LNCaP clone FGC (cell line): ENCODE data around the gene EPHA3.

Experiments used
- DNase-seq: peaks from one replicate; pipeline ENCODE4 v3.0.0-alpha.2; 2011; ENCODE audit warnings: low read depth
- H3K4me3 ChIP-seq: 2 replicates; pipeline ENCODE4 v1.5.1; 2011; ENCODE audit warnings: mild to moderate bottlenecking, low read depth, low read length, control low read depth
- CTCF ChIP-seq: IDR thresholded peaks from 2 replicates; pipeline ENCODE4 v1.5.1; 2012; ENCODE audit warnings: mild to moderate bottlenecking; ENCODE audit not compliant: control insufficient read depth, insufficient read depth; ENCODE audit errors: extremely low read depth

EPHA3 gene

GRCh38 chr3:89358281-89358680, 250.9 kb downstream of the EPHA3 start:
- DNase-seq, result no peak
- TF ChIP-seq CTCF, result no peak
- no peak overlapping the region for H3K4me3 ChIP-seq

- no peak for DNase-seq
- H3K4me3 ChIP-seq, result no peak overlapping the region
- TF ChIP-seq CTCF, result no peak
Observed at GRCh38 chr3:89360156-89360555, 252.7 kb downstream of the EPHA3 start.

GRCh38 chr3:89362496-89362895, 255.1 kb downstream of the EPHA3 start:
- no peak for DNase-seq
- no peak for TF ChIP-seq CTCF
- H3K4me3 ChIP-seq, result no peak overlapping the region

GRCh38 chr3:89363171-89363570, 255.8 kb downstream of the EPHA3 start:
- H3K4me3 ChIP-seq, result no peak overlapping the region
- no peak for TF ChIP-seq CTCF
- no peak for DNase-seq

GRCh38 chr3:89364314-89364713, 256.9 kb downstream of the EPHA3 start:
- no peak for DNase-seq
- no peak overlapping the region for H3K4me3 ChIP-seq
- no peak for TF ChIP-seq CTCF

- no peak overlapping the region for H3K4me3 ChIP-seq
- TF ChIP-seq CTCF, result no peak
- DNase-seq, result no peak
Observed at GRCh38 chr3:89367166-89367565, 259.7 kb downstream of the EPHA3 start.

- DNase-seq, result no peak
- H3K4me3 ChIP-seq, result no peak overlapping the region
- no peak for TF ChIP-seq CTCF
Observed at GRCh38 chr3:89368846-89369245, 261.4 kb downstream of the EPHA3 start.
